ENCODE results near the gene PLAGL1. TPM values are rescaled to one million over a fixed set of nuclear protein-coding genes. Genes with fewer than 3 reads are reported as not detected.

Gene PLAGL1, protein sequence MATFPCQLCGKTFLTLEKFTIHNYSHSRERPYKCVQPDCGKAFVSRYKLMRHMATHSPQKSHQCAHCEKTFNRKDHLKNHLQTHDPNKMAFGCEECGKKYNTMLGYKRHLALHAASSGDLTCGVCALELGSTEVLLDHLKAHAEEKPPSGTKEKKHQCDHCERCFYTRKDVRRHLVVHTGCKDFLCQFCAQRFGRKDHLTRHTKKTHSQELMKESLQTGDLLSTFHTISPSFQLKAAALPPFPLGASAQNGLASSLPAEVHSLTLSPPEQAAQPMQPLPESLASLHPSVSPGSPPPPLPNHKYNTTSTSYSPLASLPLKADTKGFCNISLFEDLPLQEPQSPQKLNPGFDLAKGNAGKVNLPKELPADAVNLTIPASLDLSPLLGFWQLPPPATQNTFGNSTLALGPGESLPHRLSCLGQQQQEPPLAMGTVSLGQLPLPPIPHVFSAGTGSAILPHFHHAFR
- polyA plus RNA-seq (2011; rRNA removed) (8.2 and 10.3 TPM in 2 replicates), polyA plus RNA-seq (2017; fragmentation: RNase III; extraction: RNeasy Plus Mini Kit Qiagen cat#74134 plus additional on column Dnase treatment) (4.7 to 6.6 TPM (median 5.0 TPM) in 3 replicates), polyA minus RNA-seq (2011; rRNA and poly(A)+ RNA removed) (7.4 and 9.4 TPM in 2 replicates)
- polyA plus RNA-seq (2012; cell fraction: cytosol; rRNA removed), result 7.6 and 9.5 TPM in 2 replicates
- 21.3 and 22.0 TPM in 2 replicates for polyA plus RNA-seq (2012; cell fraction: nucleus; rRNA removed)

DNA sequence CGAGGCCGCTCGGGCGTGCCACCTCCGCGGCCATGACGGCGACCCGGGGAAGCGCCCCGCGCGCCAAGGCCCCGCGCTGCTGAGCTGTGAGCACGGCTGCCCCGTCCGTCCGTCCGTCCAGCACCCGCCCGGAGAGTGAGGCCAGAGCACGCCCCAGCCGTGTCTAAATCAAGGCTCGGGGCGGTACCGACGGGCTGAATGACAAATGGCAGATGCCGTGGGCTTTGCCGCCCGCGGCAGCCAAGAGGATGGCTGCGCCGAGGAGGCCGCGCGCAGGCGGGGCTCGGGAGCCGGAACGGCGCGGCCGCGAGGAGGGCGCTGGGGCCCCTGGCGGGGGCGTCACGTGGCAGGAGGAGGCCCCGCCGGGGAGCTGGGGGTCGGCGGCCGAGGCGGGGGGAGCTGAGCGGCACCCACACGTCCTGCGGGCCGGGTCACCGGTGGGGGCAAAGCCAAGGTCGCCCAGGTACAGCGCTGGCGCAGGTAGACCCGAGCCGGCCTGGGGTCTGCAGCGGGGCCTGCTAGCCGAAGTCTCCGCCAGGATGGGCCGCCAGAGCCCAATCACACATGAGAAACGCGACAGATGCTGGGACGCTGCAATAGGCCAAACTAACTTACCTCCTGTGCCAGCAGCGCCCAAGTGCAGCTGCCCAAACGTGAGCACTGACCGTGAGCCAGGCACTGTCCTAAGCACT, at the start of gene PLAGL1:
TSS of gene PLAGL1 (minus strand) at position 140 of the 692 bp plus-strand sequence. CDS start 60,123 bp downstream, outside the sequence.
- TF ChIP-seq POLR2A (IDR thresholded peaks at IDR 0.05; ENCODE audit: low read length), result peak; percentile 46
- no peak for TF ChIP-seq HDAC2 (IDR thresholded peaks at IDR 0.05)
- TF ChIP-seq RFX5 (IDR thresholded peaks at IDR 0.05), result no peak
- TF ChIP-seq, protein P1, sequence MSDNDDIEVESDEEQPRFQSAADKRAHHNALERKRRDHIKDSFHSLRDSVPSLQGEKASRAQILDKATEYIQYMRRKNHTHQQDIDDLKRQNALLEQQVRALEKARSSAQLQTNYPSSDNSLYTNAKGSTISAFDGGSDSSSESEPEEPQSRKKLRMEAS (IDR thresholded peaks at IDR 0.05), result peak; percentile 29
- no peak for TF ChIP-seq PHF8 (IDR thresholded peaks at IDR 0.05; ENCODE audit: borderline replicate concordance, low read depth)
- TF ChIP-seq KDM1A (IDR thresholded peaks at IDR 0.05; ENCODE audit: low read depth), result no peak
- no peak for TF ChIP-seq HOXA7 (CRISPR knock-in tag; IDR thresholded peaks at IDR 0.05)
- TF ChIP-seq HEYL (CRISPR knock-in tag; IDR thresholded peaks at IDR 0.05), result no peak
- TF ChIP-seq RNF2 (IDR thresholded peaks at IDR 0.05; ENCODE audit: borderline replicate concordance, low read depth), result no peak
- TF ChIP-seq, protein P2, sequence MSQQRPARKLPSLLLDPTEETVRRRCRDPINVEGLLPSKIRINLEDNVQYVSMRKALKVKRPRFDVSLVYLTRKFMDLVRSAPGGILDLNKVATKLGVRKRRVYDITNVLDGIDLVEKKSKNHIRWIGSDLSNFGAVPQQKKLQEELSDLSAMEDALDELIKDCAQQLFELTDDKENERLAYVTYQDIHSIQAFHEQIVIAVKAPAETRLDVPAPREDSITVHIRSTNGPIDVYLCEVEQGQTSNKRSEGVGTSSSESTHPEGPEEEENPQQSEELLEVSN (IDR thresholded peaks at IDR 0.05; ENCODE audit: borderline replicate concordance, low read depth), result peak; percentile 24; the same call in 1 of the 2 replicates
- peak; percentile 87 to 93 for ATAC-seq
- CTCF ChIA-PET, result interaction anchor here (0.8 to 1.5 kb wide), 4 partner anchors 66 to 433 kb away, joined by 3 to 5 read pairs (median 3); no protein-coding TSS in a partner anchor
- Histone ChIP-seq H3K4me2 (peak within 1 kb of the TSS; percentile 75), H3K4me1 (no peaks in the 10 kb centered on the region), H3K4me3 (peak within 1 kb of the TSS; percentile 58), H3K9me3 (no peaks in the 10 kb centered on the region), H3K27ac (peak within 1 kb of the TSS; percentile 46 to 89; a peak in 5 of 6 replicates)
- DNase-seq (ENCODE audit: low read depth in 1 of 2, low spot score in 1 of 2), result peak; percentile 16 to 50
- WGBS (ENCODE audit: missing lambda C conversion rate), result 92% methylated on average over 20 of the region's 75 CpGs
- POLR2A ChIA-PET, result no interaction called here
- FAIRE-seq, result no peak

DNA sequence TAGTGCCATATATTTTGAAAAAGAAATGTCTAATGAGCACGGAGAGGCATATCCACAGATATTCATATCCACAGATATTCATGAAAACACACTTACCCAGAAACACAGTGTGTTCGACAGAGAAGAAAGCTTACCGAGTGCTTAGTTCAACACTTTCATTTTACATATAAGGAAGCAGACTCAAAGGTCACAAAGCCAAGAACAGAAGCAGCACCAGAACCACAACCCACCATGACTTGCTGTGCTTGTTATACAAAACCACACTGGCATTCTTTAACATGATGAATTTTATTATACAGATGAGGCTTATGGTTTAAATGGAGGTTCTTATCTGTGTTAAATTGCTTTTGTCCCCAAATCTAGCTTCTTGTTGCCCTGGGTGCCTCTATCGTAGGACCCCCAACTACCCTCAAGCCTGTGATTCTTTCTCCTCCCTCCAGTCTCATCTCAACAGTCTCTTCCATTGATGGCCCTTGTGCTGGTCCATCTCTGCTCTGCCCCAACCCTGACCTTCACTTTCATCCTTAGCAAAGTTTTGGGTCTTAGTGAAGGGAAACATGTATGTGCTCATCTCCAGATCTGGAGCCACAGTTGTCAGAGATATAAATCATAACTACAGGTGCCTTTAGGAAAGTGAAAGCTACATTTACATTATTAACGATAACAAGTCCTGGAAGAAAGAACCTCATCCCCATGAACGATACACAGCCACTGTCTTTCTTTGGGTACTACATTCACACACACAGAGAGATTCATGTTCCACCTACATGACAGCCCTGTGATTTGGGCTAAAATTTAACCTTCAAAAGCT, 47.3 kb upstream of the PLAGL1 start:
- CTCF ChIA-PET, result interaction anchor here (1.0 to 1.8 kb wide), 2 partner anchors 9 to 18 kb away, joined by 3 to 6 read pairs; no protein-coding TSS in a partner anchor
- no peak overlapping the region for H3K4me3 ChIP-seq
- no peaks in the 10 kb centered on the region for H3K9me3 ChIP-seq
- no peak overlapping the region for H3K4me2 ChIP-seq
- TF ChIP-seq ZC3H11A (IDR thresholded peaks at IDR 0.05) (no peak), POLR2AphosphoS2 (conservative IDR thresholded peaks at IDR 0.05; ENCODE audit: low read length) (no peak), HDAC2 (IDR thresholded peaks at IDR 0.05) (no peak), KDM5A (IDR thresholded peaks at IDR 0.05) (no peak), TFCP2L1 (CRISPR knock-in tag; IDR thresholded peaks at IDR 0.05) (no peak), RCOR1 (IDR thresholded peaks at IDR 0.05; ENCODE audit: low read depth, low read length) (no peak), FOSL2 (IDR thresholded peaks at IDR 0.05) (no peak), FOSL2 (CRISPR knock-in tag; IDR thresholded peaks at IDR 0.05) (no peak), MYC (IDR thresholded peaks at IDR 0.05; ENCODE audit: borderline replicate concordance, low read length) (no peak), SMC3 (IDR thresholded peaks at IDR 0.05) (no peak), CBX8 (IDR thresholded peaks at IDR 0.05) (no peak)
- TF ChIP-seq, protein P1 (IDR thresholded peaks at IDR 0.05), result no peak
- TF ChIP-seq, protein P3, sequence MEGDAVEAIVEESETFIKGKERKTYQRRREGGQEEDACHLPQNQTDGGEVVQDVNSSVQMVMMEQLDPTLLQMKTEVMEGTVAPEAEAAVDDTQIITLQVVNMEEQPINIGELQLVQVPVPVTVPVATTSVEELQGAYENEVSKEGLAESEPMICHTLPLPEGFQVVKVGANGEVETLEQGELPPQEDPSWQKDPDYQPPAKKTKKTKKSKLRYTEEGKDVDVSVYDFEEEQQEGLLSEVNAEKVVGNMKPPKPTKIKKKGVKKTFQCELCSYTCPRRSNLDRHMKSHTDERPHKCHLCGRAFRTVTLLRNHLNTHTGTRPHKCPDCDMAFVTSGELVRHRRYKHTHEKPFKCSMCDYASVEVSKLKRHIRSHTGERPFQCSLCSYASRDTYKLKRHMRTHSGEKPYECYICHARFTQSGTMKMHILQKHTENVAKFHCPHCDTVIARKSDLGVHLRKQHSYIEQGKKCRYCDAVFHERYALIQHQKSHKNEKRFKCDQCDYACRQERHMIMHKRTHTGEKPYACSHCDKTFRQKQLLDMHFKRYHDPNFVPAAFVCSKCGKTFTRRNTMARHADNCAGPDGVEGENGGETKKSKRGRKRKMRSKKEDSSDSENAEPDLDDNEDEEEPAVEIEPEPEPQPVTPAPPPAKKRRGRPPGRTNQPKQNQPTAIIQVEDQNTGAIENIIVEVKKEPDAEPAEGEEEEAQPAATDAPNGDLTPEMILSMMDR (IDR thresholded peaks at IDR 0.05), result no peak
- TF ChIP-seq, protein P2 (IDR thresholded peaks at IDR 0.05; ENCODE audit: borderline replicate concordance, low read depth), result no peak
- no peak overlapping the region for H3K27ac ChIP-seq
- POLR2A ChIA-PET, result no interaction called here
- 72% methylated on average over 6 of the region's 6 CpGs for WGBS (ENCODE audit: missing lambda C conversion rate)
- DNase-seq (ENCODE audit: low read depth in 1 of 2, low spot score in 1 of 2), result no peak
- FAIRE-seq, result no peak
- ATAC-seq, result no peak
- H3K4me1 ChIP-seq, result no peaks in the 10 kb centered on the region

All from A549 (cell line).